MM.1S (cell line): ENCODE measurements around the gene DSCAM.
"Not testable (repeated sequence)": the region's sequence is repeated elsewhere in the genome, so short reads cannot be mapped to it uniquely, and the experiment has no call there.

Experiments
- DNase-seq: peaks from one replicate; pipeline ENCODE4 v3.0.0-alpha.2; 2015
- H2AFZ ChIP-seq: fragments of 300-600 bp; sonication (generic); 2 replicates; pipeline ENCODE4 v1.6.0; 2016; ENCODE audit warnings: antibody characterized with exemption, low read length
- H3F3A ChIP-seq: fragments of 300-600 bp; sonication (generic); 2 replicates; pipeline ENCODE4 v1.6.1; 2016; ENCODE audit warnings: mild to moderate bottlenecking, antibody characterized with exemption, low read length, moderate library complexity, mixed read lengths; ENCODE audit not compliant: insufficient read depth
- H3K27ac ChIP-seq: fragments of 300-600 bp; sonication (generic); 2 replicates; pipeline ENCODE4 v1.5.1; 2016; ENCODE audit warnings: mild to moderate bottlenecking, low read length
- H3K27me3 ChIP-seq: fragments of 300-600 bp; sonication (generic); replicated peaks from 2 replicates; pipeline ENCODE4 v1.6.0; 2016; ENCODE audit warnings: low read length; ENCODE audit not compliant: insufficient read depth
- H3K36me3 ChIP-seq: fragments of 300-600 bp; sonication (generic); replicated peaks from 2 replicates; pipeline ENCODE4 v1.6.1; 2016; ENCODE audit warnings: mild to moderate bottlenecking, low read length, mixed read lengths; ENCODE audit not compliant: insufficient read depth
- H3K4me1 ChIP-seq: fragments of 300-600 bp; sonication (generic); 2 replicates; pipeline ENCODE4 v1.6.1; 2016; ENCODE audit warnings: low read length, mixed read lengths
- H3K4me2 ChIP-seq: fragments of 300-600 bp; sonication (generic); 2 replicates; pipeline ENCODE4 v1.6.0; 2016; ENCODE audit warnings: low read depth, low read length
- H3K4me3 ChIP-seq: fragments of 300-600 bp; sonication (generic); 2 replicates; pipeline ENCODE4 v1.5.1; 2016; ENCODE audit warnings: low read length, mixed read lengths
- H3K79me2 ChIP-seq: fragments of 300-600 bp; sonication (generic); 2 replicates; pipeline ENCODE4 v1.6.1; 2016; ENCODE audit warnings: mixed run types, low read length, mixed read lengths
- H3K9ac ChIP-seq: fragments of 300-600 bp; sonication (generic); 2 replicates; pipeline ENCODE4 v1.6.1; 2016; ENCODE audit warnings: low read length, mixed read lengths
- H3K9me2 ChIP-seq: fragments of 300-600 bp; sonication (generic); replicated peaks from 2 replicates; pipeline ENCODE4 v1.6.1; 2016; ENCODE audit warnings: mild to moderate bottlenecking, low read length, mixed read lengths; ENCODE audit not compliant: insufficient read depth
- H3K9me3 ChIP-seq: fragments of 300-600 bp; sonication (generic); replicated peaks from 2 replicates; pipeline ENCODE4 v1.6.1; 2016; ENCODE audit warnings: mild to moderate bottlenecking, low read length, mixed read lengths; ENCODE audit not compliant: insufficient read depth
- H4K20me1 ChIP-seq: fragments of 300-600 bp; sonication (generic); 2 replicates; pipeline ENCODE4 v1.6.1; 2016; ENCODE audit warnings: mild to moderate bottlenecking, low read length, moderate library complexity, mixed read lengths; ENCODE audit not compliant: insufficient read depth
- EZH2 ChIP-seq: fragments of 300-600 bp; sonication (generic); optimal IDR thresholded peaks from 2 replicates; pipeline ENCODE3; 2017; ENCODE audit warnings: low read depth, mild to moderate bottlenecking, antibody characterized with exemption, low read length, mixed read lengths
- EZH2phosphoT487 ChIP-seq: fragments of 300-600 bp; sonication (generic); IDR thresholded peaks from 2 replicates; pipeline ENCODE4 v1.6.1; 2018; ENCODE audit warnings: antibody characterized with exemption, low read length
- TF ChIP-seq, protein P1 (sequence below): fragments of 300-600 bp; sonication (generic); IDR thresholded peaks from 2 replicates; pipeline ENCODE4 v1.5.1; 2016; ENCODE audit warnings: antibody characterized with exemption, low read length, mixed read lengths

Gene DSCAM

DNA sequence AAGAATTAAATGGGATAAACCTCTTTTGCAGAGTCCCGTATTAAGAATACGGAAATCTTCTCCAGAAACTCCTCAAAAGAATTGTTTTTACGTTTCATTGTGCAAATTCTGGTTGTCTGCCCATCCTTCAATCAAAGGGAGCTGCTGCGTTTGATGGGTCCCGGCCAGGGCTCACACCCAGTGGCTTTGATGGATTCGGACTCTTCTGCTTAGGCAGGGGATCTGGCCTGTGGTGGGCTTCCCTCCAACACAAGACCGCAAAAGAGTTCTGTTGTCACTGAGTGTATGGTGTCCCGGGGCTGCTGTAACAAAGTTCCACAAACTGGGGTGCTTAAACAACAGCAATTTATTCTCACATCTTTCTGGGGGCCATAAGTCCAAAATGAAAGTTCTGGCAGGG lies 577.7 kb downstream of the DSCAM start:
- TF ChIP-seq, protein P1, sequence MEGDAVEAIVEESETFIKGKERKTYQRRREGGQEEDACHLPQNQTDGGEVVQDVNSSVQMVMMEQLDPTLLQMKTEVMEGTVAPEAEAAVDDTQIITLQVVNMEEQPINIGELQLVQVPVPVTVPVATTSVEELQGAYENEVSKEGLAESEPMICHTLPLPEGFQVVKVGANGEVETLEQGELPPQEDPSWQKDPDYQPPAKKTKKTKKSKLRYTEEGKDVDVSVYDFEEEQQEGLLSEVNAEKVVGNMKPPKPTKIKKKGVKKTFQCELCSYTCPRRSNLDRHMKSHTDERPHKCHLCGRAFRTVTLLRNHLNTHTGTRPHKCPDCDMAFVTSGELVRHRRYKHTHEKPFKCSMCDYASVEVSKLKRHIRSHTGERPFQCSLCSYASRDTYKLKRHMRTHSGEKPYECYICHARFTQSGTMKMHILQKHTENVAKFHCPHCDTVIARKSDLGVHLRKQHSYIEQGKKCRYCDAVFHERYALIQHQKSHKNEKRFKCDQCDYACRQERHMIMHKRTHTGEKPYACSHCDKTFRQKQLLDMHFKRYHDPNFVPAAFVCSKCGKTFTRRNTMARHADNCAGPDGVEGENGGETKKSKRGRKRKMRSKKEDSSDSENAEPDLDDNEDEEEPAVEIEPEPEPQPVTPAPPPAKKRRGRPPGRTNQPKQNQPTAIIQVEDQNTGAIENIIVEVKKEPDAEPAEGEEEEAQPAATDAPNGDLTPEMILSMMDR, result no peak
- TF ChIP-seq EZH2phosphoT487 (no peak), EZH2 (no peak)
- H3K27me3 ChIP-seq, result no peaks in the 10 kb centered on the region
- no peaks in the 10 kb centered on the region for H3K9me3 ChIP-seq
- no peak for DNase-seq
- H3K4me2 ChIP-seq, result no peak overlapping the region
- H3K4me1 ChIP-seq, result no peaks in the 10 kb centered on the region
- no peaks in the 10 kb centered on the region for H3K36me3 ChIP-seq
- no peak overlapping the region for H3K4me3 ChIP-seq
- no peak overlapping the region for H3K9ac ChIP-seq
- H4K20me1 ChIP-seq, result no peaks in the 10 kb centered on the region
- no peaks in the 10 kb centered on the region for H3K79me2 ChIP-seq
- no peaks in the 10 kb centered on the region for H3F3A ChIP-seq
- H3K27ac ChIP-seq, result no peak overlapping the region
- H3K9me2 ChIP-seq, result no peaks in the 10 kb centered on the region
- no peak overlapping the region for H2AFZ ChIP-seq

DNA sequence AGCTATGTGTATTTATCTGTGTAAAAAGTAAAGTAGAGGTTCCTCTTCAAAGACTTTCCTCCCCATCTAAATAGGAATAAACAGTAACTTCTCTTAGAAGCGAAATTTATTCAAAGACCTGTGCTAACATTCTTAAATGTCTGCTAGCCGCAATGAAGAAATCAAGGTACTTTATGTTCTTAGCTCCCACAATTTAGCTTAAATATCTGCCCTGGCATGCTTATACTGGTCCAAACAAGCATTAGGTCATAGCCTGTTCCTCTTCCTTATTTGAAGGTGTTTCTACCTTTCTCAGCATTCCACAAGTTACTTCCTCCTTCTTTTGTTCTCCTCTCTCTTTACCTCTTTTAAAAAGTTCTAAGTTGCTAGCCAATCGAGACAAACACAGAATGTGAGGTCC lies 588.5 kb downstream of the DSCAM start:
- H3F3A ChIP-seq, H3K9me2 ChIP-seq, DNase-seq, H3K4me1 ChIP-seq, H3K27ac ChIP-seq, H2AFZ ChIP-seq, H3K4me2 ChIP-seq, H4K20me1 ChIP-seq, H3K4me3 ChIP-seq, H3K9ac ChIP-seq, H3K9me3 ChIP-seq, H3K36me3 ChIP-seq, H3K27me3 ChIP-seq, H3K79me2 ChIP-seq: not testable (repeated sequence)

DNA sequence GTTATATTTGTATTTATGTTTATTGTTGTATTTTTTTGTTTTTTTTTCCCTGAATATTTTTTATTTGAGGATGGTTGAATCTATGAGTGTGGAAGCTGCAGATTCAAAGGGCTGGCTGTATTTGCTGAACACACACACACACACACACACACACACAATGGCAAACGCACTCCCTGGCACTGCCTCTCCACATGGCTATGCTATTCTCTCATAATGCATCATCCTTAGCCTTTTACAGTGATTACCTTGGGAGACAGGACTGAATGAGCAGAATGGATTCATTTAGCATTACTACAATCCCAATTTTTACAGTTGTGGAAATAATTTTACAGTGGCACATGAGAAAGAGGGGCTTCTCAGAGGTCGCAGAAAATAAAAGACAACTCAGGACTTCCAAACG lies 589.6 kb downstream of the DSCAM start:
- no peaks in the 10 kb centered on the region for H3K9me3 ChIP-seq
- H3K79me2 ChIP-seq, result no peaks in the 10 kb centered on the region
- H3K4me2 ChIP-seq, result no peak overlapping the region
- H3K27me3 ChIP-seq, result no peaks in the 10 kb centered on the region
- H3F3A ChIP-seq, result no peaks in the 10 kb centered on the region
- H3K9me2 ChIP-seq, result no peaks in the 10 kb centered on the region
- no peaks in the 10 kb centered on the region for H3K4me1 ChIP-seq
- H3K36me3 ChIP-seq, result no peaks in the 10 kb centered on the region
- H2AFZ ChIP-seq, result no peak overlapping the region
- no peak overlapping the region for H3K4me3 ChIP-seq
- no peaks in the 10 kb centered on the region for H4K20me1 ChIP-seq
- no peak overlapping the region for H3K9ac ChIP-seq
- DNase-seq, result no peak
- TF ChIP-seq EZH2 (no peak), EZH2phosphoT487 (no peak)
- TF ChIP-seq, protein P1, result no peak
- H3K27ac ChIP-seq, result no peak overlapping the region

DNA sequence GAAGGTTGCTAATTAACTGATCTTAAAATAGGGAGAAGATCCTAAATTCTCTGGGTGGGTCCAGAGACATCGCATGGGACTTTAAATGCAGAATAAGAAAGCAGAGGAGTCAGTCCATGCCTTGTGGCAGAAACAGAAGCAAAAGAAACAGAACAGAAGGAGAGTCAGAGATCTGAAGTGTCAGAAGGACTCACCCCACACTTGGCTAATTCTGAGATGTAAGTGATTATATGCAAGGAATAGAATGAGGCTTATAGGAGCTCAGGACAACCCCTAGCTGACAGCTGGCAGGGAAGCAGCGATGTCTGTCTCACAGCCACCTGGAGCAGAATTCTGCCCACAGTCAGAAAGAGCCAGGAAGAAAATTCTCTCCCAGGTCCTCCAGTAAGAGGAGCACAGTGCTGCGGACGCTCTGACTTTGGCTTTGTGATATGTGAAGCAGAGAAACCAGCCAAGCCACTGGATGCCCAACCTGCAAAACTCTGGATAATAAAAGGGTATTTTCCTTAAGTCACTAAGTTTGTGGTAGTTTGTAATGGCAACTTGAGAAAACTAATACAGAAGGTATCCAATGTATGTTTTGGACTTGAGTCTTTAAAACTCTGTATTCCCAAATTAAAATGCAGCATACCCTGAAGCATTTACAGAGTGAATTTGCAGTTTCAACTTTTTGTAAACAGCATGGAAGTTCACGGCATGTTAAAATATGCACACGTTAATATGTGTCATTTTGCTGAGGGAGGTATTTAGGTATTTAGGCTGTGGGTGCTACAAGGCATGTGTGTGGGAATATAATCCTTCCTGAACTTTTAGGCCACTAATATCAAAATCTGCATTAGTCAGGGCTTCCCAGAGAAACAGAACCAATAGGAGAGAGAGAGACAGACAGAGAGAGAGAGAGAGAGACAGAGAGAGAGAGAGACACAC lies 591.2 kb downstream of the DSCAM start:
- Histone ChIP-seq H3K27ac (no peak overlapping the region), H3K9ac (no peak overlapping the region), H3K27me3 (no peaks in the 10 kb centered on the region), H3K4me3 (no peak overlapping the region), H3F3A (no peaks in the 10 kb centered on the region), H3K4me2 (no peak overlapping the region), H3K4me1 (no peaks in the 10 kb centered on the region), H3K9me3 (no peaks in the 10 kb centered on the region), H3K9me2 (no peaks in the 10 kb centered on the region), H2AFZ (no peak overlapping the region), H4K20me1 (no peaks in the 10 kb centered on the region), H3K36me3 (no peaks in the 10 kb centered on the region), H3K79me2 (no peaks in the 10 kb centered on the region)
- TF ChIP-seq, protein P1, result no peak
- no peak for TF ChIP-seq EZH2
- TF ChIP-seq EZH2phosphoT487, result no peak
- no peak for DNase-seq
